OCI-LY1 (cell line): Measurements from ENCODE around the gene HPCAL1.

Source experiments
- H2AFZ ChIP-seq: fragments of 200-600 bp; sonication (generic), shearing (Covaris generic); 2 replicates; pipeline ENCODE4 v1.6.0; 2014; ENCODE audit warnings: antibody characterized with exemption, mild to moderate bottlenecking, low read length
- H3F3A ChIP-seq: fragments of 200-600 bp; sonication (generic), shearing (Covaris generic); 2 replicates; pipeline ENCODE4 v1.6.0; 2014; ENCODE audit warnings: mild to moderate bottlenecking, antibody characterized with exemption, low read length, moderate library complexity; ENCODE audit not compliant: insufficient read depth
- H3K27ac ChIP-seq: fragments of 200-600 bp; sonication (generic); 2 replicates; pipeline ENCODE4 v1.5.1; 2014; ENCODE audit warnings: low read length, mixed run types, mild to moderate bottlenecking, low read depth; ENCODE audit not compliant: poor library complexity, severe bottlenecking
- H3K27me3 ChIP-seq: fragments of 200-600 bp; sonication (generic); 2 replicates; pipeline ENCODE4 v1.6.0; 2014; ENCODE audit warnings: antibody characterized with exemption, mild to moderate bottlenecking, low read length, moderate library complexity; ENCODE audit not compliant: insufficient read depth
- H3K36me3 ChIP-seq: fragments of 200-600 bp; sonication (generic); 2 replicates; pipeline ENCODE4 v1.6.1; 2014; ENCODE audit warnings: mild to moderate bottlenecking, antibody characterized with exemption, low read length, moderate library complexity, mixed read lengths; ENCODE audit not compliant: insufficient read depth
- H3K4me1 ChIP-seq: fragments of 200-600 bp; sonication (generic); 2 replicates; pipeline ENCODE4 v1.5.1; 2014; ENCODE audit warnings: mild to moderate bottlenecking, low read length, moderate library complexity; ENCODE audit not compliant: insufficient read depth, severe bottlenecking
- H3K4me2 ChIP-seq: fragments of 200-600 bp; sonication (generic), shearing (Covaris generic); 2 replicates; pipeline ENCODE4 v1.6.1; 2014; ENCODE audit warnings: low read length
- H3K4me3 ChIP-seq: fragments of 200-600 bp; sonication (generic); 2 replicates; pipeline ENCODE4 v1.5.1; 2014; ENCODE audit warnings: low read length, low read depth, mild to moderate bottlenecking, mixed read lengths; ENCODE audit not compliant: poor library complexity, severe bottlenecking
- H3K79me2 ChIP-seq: fragments of 200-600 bp; shearing (Covaris generic); 2 replicates; pipeline ENCODE4 v1.6.1; 2016; ENCODE audit warnings: mixed run types, low read length, mixed read lengths; ENCODE audit not compliant: insufficient read depth
- H3K9ac ChIP-seq: fragments of 200-600 bp; sonication (generic), shearing (Covaris generic); 2 replicates; pipeline ENCODE4 v1.6.1; 2014; ENCODE audit warnings: mild to moderate bottlenecking, low read length, mixed read lengths
- H3K9me2 ChIP-seq: fragments of 200-600 bp; sonication (generic), shearing (Covaris generic); 2 replicates; pipeline ENCODE4 v1.6.1; 2014; ENCODE audit warnings: low read depth, mild to moderate bottlenecking, low read length, mixed read lengths
- H3K9me3 ChIP-seq: fragments of 200-600 bp; shearing (Covaris generic); 2 replicates; pipeline ENCODE4 v1.6.1; 2014; ENCODE audit warnings: low read length, mixed read lengths
- H4K20me1 ChIP-seq: fragments of 200-600 bp; sonication (generic), shearing (Covaris generic); 2 replicates; pipeline ENCODE4 v1.6.0; 2016; ENCODE audit warnings: mild to moderate bottlenecking, low read length; ENCODE audit not compliant: insufficient read depth
- CTCF ChIP-seq: fragments of 200-600 bp; sonication (generic), shearing (Covaris generic); IDR thresholded peaks from 2 replicates; pipeline ENCODE4 v1.5.1; 2017; ENCODE audit warnings: mild to moderate bottlenecking, antibody characterized with exemption, low read length, moderate library complexity, mixed read lengths
- EZH2 ChIP-seq: fragments of 200-600 bp; sonication (generic), shearing (Covaris generic); IDR thresholded peaks from 2 replicates; pipeline ENCODE4 v1.8.0; 2017; ENCODE audit warnings: borderline replicate concordance, mixed run types, mild to moderate bottlenecking, antibody characterized with exemption, low read length, moderate library complexity, mixed read lengths

Gene HPCAL1

GRCh38 chr2:10278763-10279471 lies 23.8 kb upstream of the HPCAL1 start:
- TF ChIP-seq CTCF (no peak), EZH2 (no peak)
- Histone ChIP-seq H3K9me3 (no peaks in the 10 kb centered on the region), H4K20me1 (no peaks in the 10 kb centered on the region), H3F3A (no peaks in the 10 kb centered on the region), H3K79me2 (no peaks in the 10 kb centered on the region), H3K36me3 (no peaks in the 10 kb centered on the region), H3K27ac (no peak overlapping the region), H3K9ac (no peak overlapping the region), H3K4me1 (no peaks in the 10 kb centered on the region), H3K4me3 (no peak overlapping the region), H3K4me2 (no peak overlapping the region), H3K9me2 (no peaks in the 10 kb centered on the region), H2AFZ (no peak overlapping the region), H3K27me3 (0 out of 2 replicates have a peak, but pooled peaks cover 6% of the 10 kb centered on the region)

DNA sequence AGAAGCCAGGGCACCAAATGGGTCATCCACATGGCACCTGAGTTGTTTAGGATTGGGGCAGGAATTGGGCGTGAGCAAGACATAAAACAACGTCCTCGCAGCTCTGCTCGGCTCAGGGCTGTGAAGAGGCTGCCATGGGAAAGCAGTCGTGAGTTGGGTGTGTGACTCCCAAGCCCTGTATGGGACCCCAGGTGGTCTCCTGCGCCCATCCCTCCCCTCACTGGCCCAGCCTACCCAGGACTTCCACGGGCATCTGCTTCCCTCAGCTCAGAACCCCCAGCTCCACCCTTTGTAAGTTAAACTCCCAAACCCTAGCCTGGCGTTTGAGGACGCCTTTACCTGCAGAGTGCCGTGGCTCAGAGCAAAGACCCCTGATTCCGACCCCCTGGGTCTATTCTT lies 23.2 kb upstream of the HPCAL1 start:
- Histone ChIP-seq H2AFZ (no peak overlapping the region), H3K27me3 (0 out of 2 replicates have a peak, but pooled peaks cover 6% of the 10 kb centered on the region), H3K36me3 (no peaks in the 10 kb centered on the region), H3K9me3 (no peaks in the 10 kb centered on the region), H4K20me1 (no peaks in the 10 kb centered on the region), H3K9ac (no peak overlapping the region), H3F3A (no peaks in the 10 kb centered on the region), H3K79me2 (no peaks in the 10 kb centered on the region), H3K9me2 (no peaks in the 10 kb centered on the region), H3K4me3 (no peak overlapping the region), H3K4me2 (no peak overlapping the region), H3K4me1 (no peaks in the 10 kb centered on the region), H3K27ac (no peak overlapping the region)
- TF ChIP-seq EZH2: no peak
- no peak for TF ChIP-seq CTCF

GRCh38 chr2:10279946-10280463 lies 22.7 kb upstream of the HPCAL1 start:
- H3K79me2 ChIP-seq: no peaks in the 10 kb centered on the region
- TF ChIP-seq CTCF: no peak
- TF ChIP-seq EZH2: no peak
- H4K20me1 ChIP-seq: no peaks in the 10 kb centered on the region
- H3K4me3 ChIP-seq: no peak overlapping the region
- no peak overlapping the region for H2AFZ ChIP-seq
- no peaks in the 10 kb centered on the region for H3K9me2 ChIP-seq
- H3K36me3 ChIP-seq: no peaks in the 10 kb centered on the region
- no peak overlapping the region for H3K27ac ChIP-seq
- H3K4me1 ChIP-seq: no peaks in the 10 kb centered on the region
- H3K9me3 ChIP-seq: no peaks in the 10 kb centered on the region
- no peak overlapping the region for H3K9ac ChIP-seq
- H3K27me3 ChIP-seq: 0 out of 2 replicates have a peak, but pooled peaks cover 9% of the 10 kb centered on the region
- no peak overlapping the region for H3K4me2 ChIP-seq
- H3F3A ChIP-seq: no peaks in the 10 kb centered on the region
